ENCODE results near the gene CA12.
"Not testable (repeated sequence)": the region's sequence is repeated elsewhere in the genome, so short reads cannot be mapped to it uniquely, and the experiment has no call there.

The CA12 gene

DNA sequence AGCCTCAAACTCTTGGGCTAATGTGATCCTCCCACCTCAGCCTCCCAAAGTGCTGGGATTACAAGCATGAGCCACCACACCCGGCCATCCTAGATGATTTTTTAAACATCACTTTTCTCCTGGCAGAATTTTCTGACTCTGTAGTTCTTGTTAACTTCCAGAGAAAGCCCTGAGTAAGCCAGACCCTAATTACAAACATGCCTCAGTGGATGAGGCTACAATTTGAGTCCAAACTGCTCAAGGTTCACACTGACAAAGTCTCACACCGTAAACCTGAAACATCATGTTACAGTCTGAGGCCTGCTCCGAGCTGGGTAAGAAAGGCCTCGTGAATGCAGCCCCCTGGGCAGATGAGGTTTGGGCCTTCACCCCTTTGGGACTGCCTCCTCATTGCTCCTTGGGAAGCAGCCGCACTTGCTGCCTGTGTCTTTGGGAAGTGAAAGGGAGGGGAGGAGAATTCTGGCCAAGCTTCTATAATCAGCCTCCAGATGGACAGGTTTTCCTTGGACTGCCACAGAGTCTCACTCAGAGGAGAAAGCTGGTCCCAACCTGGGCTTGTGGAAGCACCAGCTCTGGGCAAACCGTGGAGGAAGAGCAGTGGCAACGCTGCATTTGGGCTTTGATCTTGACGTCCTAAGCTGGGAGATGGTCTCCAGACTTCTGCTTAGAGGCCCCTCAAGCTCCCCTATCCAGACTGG lies 46.0 kb downstream of the CA12 start:
- DNase-seq (ENCODE audit: low read depth): no peak

DNA sequence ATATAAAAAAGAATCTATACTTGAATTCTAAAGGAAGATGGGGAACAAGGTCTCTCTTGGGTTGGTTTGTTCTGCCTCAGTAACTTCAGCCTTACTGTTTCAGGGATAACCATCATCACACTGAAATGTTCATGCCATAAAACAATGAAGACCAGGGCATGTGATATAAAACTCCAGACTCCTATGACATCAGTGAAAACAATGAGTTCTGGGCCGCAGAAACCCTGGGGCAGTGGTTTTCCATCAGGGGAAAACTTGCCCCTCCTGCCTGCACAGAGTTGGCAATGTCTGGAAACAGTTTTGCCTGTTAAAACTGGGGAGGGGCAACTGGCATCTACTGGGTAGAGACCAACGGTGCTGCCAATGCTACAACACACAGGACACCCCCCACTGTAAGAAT lies 46.8 kb downstream of the CA12 start:
- no peak for DNase-seq (ENCODE audit: low read depth)

DNA sequence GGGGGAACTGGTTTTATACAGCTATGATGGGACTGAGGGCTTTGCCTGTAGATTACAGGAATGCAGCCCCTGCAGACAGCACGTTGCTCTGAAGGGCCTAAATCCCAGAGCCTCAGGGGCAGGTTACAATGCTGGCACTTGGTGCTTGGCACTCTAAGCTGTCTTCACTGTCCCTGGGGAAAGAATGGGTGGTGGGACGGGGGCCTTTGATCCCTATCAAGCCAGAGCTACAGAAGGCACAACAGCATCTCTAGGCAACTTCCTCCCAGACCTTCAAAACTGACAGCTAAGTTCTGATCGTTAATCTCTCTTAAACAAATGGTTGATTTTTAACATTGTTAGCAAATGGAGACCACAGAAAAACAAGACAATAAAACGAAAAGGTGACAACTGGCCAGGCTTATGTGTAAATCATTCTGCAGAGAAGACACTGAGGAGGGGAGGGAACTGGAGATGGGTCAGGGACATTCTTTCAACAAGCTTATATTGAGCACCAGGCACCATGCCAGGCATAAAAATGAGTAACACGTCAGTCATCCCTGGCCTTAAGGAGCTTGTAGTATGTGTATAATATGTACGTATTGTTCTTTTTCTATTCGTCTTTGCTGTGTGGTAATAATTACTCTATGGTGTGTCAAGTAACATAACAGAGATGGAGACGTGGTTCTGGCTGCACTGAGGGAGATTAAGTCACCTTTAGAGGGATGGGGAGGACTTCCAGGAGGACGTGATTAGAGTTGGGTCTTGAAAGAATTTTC lies 49.1 kb downstream of the CA12 start:
- DNase-seq (ENCODE audit: low read depth): peak; percentile 90

DNA sequence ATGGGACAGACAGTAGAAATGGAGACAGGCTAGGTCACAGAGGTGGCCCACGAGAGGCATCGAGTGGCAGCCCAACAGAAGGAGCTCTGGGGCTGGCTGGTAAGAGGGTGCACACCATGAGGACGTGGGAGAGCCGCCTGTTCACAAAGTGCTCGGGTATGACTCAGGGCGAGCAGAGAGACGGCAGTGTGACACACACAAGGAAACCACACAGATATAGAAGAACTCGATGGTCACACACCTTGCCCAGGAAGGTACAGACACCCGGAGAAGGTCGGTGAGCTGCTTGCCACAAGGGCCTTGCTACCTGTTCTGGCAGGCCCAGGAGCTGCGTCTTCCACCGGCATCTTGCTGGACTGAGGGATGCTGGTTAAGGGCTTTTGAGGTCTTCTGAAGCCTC lies 50.2 kb downstream of the CA12 start:
- no peak for DNase-seq (ENCODE audit: low read depth)

DNA sequence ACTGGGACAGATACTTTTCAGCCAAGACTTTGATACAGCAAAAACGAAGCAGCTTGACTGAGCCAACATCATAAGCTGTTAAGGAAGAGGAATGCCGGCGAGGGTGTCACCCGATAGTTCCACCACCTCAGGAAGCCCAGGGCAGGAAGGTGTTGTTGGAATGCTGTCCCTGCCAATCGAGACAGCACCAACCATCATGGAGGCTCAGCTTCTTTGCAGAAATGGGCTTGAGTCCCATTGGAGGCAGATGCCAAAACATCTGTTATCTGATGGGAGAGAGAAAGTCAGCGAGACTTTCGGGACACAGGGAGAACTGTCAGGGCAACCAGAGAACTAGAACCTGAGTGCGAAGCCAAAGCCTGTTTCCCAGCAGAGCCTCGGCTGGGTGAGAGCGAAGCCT lies 50.7 kb downstream of the CA12 start:
- DNase-seq (ENCODE audit: low read depth): no peak

DNA sequence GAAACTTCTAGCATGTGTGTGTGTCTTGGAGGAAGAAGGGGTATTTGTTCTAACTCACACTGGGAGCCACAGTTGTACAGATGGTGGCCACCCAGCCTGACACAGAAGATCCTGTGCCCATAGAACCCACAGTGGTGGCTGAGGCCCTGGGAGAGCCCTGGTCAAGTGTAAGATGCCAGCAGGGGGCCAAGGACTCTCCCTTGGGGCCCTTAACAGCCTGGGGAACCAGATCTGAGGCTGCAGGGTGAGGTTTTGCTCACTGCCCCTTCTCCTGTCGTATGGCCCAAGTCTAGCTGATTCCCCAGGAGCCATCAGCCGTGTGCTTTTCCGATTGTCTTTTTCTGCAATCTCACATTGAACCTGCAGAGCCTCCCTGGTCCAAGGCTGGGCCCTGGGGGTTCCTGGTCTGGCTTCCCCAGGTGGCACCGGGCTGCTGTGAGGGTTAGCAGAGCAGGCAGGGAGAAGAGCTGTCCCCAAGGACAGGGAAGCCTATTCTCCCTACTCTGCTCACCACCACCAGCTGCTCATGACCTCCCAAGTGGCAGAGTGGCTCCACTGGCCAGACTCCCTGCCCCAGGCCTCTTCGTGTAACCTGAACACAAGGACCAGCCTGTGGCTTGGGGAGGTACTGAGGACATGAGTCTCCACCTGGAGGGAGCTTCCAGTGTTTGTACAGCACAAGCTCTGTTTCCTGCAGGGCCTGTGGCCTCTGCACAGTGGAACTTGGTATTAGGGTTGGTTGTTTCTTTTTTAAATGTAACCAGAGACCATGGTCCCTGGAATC lies 51.9 kb downstream of the CA12 start:
- DNase-seq (ENCODE audit: low read depth): no peak

DNA sequence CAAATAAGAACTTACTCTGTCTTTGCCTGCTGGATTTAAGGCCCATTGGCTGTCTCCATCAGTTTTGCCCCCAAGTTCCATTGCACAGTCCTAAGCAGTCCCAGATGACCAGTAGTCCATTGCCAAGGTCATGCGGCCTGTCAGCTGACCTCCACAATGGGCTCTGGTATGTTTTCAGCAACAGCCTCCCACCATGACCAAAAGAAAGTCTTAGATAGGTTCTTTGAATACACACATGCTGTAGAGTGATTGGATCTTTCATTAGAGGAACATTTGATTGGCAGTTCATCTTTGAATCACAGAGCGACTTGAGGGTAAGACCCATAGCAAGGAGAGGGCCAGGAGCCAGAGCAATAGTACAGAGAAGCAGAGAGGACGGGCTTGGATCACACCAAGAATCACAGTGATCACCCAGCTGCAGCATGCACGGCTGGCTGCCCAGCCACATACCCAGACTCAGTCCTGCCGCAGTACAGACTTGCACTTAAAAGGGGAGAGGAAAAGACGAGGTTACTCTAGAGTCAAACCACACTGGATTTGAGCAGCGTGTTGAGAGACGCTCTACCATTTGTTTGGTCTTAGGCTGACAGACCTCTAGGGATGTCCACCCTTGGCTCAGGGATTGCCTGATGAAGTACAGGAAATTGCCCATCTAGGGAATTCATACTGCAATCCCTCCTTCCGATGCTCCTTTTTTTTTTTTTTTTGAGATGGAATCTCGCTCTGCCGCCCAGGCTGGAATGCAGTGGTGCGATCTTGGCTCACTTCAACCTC lies 53.8 kb downstream of the CA12 start:
- DNase-seq (ENCODE audit: low read depth): no peak

DNA sequence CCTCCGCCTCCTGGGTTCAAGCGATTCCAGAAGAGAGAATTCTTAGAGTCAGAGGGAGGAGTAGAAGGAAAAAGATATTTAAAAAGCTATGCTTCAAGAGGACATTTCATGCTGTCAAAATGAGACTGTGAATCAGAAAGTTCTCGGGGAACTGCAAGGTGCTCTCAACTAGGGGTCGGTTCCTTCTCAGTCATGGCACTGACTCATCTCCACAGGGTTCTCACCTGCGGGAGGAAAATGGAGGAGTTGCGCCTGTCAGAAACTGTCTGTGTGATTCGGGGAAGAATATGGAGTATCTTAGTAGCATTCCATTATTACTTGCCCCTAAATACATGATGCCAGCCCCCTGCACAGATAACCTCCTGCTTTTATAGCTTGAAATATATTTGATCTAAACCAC lies 56.9 kb downstream of the CA12 start:
- no peak for DNase-seq (ENCODE audit: low read depth)

DNA sequence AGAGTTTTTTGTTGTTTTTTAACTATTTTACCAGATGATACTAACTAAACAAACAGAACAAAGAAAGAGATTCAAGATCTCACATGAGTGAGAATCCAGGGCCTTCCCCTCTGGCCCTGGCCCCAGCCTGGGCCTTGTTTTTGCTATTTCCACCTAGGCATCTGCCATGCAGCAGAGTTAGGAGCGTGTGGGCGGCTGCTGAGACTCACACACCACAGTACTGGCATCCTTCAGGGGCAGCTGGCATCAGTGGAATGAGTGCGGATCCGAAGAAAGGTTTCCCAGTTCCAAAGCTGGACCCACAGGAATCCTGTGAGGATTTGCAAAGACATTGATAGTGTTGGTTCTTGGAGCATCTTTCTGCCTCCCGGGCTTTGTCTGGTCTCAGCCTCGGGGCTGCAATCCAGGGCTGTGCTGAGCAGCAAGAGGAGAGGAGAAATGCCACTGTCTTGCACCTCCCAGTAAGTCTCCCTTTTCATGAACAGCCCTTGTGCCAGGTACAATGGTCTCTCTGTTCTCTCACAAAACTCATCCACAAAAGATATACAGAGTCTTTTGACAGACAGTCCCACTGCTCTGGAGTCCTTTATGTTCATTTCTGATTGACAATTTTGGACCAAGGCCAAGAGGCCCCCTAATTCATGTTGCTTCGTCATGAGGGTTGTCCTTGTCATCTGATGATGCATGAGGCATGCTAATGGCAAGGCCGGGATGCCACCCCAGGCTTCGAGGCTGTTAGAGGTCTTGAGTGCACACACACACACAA lies 57.7 kb downstream of the CA12 start:
- no peak for DNase-seq (ENCODE audit: low read depth)

DNA sequence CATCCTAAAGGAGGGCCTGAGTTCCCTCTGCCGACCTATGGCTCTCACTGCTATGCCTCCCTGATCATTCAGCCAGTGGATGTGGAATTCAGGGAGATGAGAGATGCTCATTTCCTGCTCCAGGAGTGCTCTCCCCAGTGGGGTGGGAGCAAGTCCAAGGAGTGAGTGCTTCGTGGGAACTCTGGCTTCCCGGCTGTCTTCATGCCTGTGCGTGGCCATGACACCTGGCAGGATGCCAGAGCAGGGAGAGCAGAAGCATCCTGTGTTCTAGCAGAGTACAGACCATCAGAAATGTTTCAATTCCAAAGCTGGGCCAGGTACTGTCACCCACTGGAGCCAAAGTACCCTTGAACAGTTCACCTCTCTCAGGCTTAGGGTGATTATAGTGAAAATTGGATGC lies 59.1 kb downstream of the CA12 start:
- DNase-seq (ENCODE audit: low read depth): no peak

DNA sequence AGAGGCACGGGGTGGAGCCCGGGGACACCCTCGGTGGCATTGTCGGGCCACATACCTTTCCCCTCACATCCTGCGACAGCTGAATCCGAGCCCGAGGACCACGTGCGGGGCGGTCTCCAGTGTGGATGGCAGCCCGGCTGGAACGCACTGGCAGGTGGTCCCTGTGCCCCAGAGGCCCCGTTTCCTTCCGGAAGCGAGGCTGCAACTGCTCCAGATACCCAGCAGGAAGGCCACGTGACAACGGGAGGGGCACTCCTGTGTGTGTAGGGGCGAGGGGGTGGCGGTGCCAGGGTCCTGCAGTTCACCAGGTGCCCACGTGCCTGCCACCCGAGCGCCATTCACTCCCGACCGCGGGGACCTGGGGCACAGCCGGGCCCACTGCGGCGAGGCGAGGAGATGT lies 60.2 kb downstream of the CA12 start:
- DNase-seq (ENCODE audit: low read depth): no peak

DNA sequence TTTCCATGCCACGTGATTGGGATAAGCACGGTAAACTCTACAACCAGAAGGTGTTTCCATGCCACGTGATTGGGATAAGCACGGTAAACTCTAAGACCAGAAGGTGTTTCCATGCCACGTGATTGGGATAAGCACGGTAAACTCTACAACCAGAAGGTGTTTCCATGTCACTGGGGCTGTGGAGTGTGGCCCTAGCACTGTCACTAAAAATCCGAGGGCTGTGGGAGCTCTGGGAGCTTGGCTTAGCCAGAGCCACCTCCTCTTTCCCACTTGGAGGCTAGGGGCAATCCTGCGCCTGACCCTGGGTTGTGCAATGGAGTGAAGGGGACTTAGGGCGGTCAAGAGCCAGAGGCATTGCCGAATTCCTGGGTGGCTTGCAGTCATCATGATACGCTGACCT lies 60.7 kb downstream of the CA12 start:
- not testable (repeated sequence) for DNase-seq (ENCODE audit: low read depth)

DNA sequence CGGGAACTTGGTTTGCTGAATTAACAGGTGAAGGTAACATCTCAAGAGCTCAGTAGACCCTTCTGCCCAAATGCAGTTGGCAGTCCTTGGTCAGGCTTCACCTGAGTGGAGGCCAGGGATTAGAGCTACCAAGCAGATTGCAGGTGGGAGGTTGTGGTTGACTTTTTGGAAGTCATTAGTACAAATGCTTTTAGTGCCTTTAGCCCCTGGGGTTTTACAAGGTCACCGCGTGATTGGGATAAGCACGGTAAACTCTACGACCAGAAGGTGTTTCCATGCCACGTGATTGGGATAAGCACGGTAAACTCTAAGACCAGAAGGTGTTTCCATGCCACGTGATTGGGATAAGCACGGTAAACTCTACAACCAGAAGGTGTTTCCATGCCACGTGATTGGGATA lies 61.2 kb downstream of the CA12 start:
- not testable (repeated sequence) for DNase-seq (ENCODE audit: low read depth)

DNA sequence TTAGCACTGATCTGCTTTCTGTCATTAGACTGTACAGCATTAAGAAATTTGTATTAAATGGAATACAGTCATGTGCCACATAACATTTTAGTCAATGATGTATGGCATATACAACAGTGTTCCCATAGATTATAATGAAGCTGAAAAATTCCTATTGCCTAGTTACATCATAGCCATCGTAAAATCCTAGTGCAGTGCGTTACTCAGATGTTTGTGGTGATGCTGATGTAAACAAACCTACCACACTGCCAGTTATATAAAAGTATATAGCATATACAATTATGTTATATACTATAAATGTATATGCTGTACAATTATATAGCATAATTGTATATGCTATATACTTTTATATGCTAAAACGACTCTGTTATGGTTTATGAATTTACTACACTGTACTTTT lies 62.6 kb downstream of the CA12 start:
- no peak for DNase-seq (ENCODE audit: low read depth)

DNA sequence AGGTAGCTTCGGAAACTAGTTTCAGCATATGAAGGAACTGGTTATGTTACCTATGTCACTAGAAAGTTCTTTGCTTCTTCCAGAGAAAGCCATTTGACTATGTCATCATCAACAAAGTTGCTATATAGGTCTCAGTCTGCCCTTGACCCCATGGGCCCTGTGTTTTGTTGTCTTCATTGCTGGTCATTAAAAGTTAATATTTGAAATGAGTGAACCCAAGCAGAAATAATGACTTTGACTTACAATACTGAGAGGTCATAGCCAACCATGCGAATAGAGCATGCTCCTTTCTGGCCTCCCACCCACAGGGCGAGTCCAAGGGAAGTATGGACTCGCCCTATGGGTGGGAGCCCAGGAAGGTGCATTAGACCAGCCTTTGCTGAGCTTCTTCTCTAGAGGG lies 63.3 kb downstream of the CA12 start:
- DNase-seq (ENCODE audit: low read depth): no peak

DNA sequence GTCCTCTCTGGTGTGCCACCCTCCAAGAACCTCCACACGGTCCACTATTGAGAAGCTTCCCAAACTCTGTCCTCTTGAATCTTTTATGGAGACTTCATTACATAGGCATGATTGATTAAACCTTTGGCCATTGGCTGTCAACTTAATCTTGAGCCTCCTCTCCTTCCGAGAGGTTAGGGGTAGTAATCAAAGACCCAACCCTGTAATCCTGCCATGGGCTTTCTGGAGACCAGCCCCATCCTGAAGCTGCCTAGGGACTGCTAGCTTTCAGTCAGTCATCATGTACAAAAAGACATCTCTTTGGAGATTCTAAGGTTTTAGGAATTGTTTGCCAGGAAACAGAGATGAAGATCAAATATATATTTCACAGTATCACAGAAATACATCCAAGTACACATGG lies 67.2 kb downstream of the CA12 start:
- no peak for DNase-seq (ENCODE audit: low read depth)

DNA sequence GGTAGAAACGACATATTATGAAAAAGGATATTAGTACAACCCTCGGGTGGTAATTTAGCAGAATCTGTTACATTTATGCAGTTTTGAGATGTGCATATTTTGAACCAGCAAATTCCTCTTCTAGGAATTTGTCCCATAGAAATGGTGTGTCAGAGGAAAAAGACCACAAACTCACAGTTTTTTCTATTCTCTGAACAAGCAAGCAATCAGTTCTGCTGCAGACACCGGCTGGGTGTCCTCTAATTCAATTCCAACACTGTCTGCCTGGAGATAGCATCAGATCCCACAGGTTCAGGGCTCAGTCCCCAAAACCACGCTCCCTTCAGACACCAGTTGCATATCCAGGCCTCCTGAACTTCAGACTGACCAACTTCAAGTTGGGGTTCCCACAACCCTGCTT lies 67.8 kb downstream of the CA12 start:
- no peak for DNase-seq (ENCODE audit: low read depth)

DNA sequence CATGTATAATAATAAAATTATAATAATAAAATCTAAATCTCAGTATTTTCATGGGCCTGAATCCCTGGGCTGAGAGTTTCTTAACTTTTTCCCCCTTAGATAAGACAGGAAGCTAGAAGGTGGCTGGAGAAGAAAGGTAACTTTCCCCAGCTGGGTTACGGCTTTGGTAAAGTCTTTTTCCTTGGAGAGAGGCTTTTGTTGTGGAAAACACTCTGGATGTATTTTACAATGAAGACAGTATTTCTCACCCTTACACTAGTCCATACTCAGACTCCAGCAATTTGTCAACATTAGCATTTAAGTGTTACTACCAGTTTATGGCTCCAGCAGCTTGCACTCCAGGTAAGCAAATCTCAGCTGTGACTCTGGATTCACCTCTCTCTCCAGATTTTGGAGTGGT lies 69.4 kb downstream of the CA12 start:
- no peak for DNase-seq (ENCODE audit: low read depth)

DNA sequence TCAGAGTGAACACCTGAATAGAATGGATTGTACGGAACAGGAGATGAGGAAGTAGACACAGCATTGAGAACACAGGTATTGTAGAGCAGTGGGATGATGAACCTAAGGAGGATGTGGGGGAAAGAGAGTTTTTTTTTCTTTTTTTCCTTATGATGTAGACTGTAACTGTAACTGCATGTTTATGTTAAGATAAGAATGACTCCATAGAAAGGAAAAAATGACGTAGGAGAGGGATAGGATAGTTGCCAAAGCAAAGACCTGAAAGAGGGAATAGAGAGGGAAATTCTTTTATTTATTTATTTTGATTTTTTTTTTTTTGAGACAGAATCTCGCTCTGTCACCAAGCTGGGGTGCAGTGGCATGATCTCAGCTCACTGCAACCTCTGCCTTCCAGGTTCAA lies 71.0 kb downstream of the CA12 start:
- DNase-seq (ENCODE audit: low read depth): no peak

DNA sequence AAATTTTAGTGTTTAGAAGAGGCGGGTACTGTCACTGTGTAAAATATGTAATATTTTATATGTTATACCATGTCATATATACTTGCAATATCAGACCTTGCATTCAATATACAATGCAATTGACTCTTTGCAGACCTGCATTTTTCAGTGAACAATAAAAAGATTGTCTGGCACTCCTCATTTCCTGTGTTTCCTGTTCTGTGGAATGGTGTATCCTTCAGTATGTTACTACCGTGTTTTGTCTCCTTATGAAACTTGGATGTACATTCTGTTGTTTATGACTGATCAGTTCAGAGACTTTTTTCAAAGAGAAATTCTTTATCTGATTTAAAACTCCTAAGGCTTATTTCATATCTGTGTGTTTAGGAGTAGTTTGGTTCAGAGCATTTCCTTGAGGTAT lies 72.7 kb downstream of the CA12 start:
- no peak for DNase-seq (ENCODE audit: low read depth)

DNA sequence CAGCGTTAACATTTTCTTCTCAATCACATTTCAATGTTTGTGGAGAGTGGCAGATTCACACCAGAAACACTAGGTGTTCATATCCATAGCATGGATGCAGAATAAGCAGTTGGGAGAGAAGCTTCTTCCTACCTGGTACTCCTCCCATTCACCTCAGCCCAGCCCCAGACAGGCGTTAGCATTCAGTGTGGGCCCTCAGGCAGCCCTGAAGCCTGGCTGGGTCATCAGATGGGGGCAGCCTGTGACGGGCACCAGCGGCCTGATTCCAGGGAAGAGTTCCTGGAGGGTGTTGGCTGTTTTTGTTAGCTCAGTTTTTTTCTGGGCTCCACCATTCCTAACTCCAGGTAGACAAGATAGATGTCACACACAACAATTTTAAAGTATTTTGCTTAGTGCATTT lies 73.2 kb downstream of the CA12 start:
- DNase-seq (ENCODE audit: low read depth): no peak
